Measurements from ENCODE around the gene ENDOD1.

DNA sequence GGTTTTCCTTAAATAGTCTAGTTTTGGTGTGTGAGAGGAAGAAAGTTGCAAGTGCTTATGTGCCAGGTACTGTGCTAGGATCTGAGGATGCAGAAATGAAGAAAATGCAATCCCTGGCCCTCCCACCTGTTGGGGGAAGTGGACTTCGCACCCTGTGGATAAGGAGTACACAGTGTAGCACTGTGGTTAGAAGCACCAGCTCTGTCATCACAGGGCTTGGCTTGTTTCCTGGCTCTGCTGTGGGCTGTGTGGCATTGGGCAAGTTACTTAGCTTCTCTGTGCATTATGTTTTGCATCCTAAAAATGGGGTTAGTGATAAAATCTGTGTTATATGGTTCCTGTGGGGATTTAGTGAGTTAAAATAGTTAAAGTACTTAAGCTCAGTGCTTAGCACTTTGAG lies 68.2 kb downstream of the ENDOD1 start:
- TF ChIP-seq, protein P1, sequence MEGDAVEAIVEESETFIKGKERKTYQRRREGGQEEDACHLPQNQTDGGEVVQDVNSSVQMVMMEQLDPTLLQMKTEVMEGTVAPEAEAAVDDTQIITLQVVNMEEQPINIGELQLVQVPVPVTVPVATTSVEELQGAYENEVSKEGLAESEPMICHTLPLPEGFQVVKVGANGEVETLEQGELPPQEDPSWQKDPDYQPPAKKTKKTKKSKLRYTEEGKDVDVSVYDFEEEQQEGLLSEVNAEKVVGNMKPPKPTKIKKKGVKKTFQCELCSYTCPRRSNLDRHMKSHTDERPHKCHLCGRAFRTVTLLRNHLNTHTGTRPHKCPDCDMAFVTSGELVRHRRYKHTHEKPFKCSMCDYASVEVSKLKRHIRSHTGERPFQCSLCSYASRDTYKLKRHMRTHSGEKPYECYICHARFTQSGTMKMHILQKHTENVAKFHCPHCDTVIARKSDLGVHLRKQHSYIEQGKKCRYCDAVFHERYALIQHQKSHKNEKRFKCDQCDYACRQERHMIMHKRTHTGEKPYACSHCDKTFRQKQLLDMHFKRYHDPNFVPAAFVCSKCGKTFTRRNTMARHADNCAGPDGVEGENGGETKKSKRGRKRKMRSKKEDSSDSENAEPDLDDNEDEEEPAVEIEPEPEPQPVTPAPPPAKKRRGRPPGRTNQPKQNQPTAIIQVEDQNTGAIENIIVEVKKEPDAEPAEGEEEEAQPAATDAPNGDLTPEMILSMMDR (IDR thresholded peaks at IDR 0.05; ENCODE audit: low read length): no peak
- no peak for TF ChIP-seq EZH2phosphoT487 (IDR thresholded peaks at IDR 0.05; ENCODE audit: low read length)
- TF ChIP-seq EZH2 (optimal IDR thresholded peaks at IDR 0.05; ENCODE audit: low read depth, low read length): no peak

Data from MM.1S (cell line).